NCI-H146 (cell line): ENCODE measurements around the gene CEP95.
"Not testable (repeated sequence)": the region's sequence is repeated elsewhere in the genome, so short reads cannot be mapped to it uniquely, and the experiment has no call there.

ENCODE experiments used
- DNase-seq: peaks from one replicate; lab custom pipeline; 2025; lab: John Stamatoyannopoulos, UW

The CEP95 gene, protein sequence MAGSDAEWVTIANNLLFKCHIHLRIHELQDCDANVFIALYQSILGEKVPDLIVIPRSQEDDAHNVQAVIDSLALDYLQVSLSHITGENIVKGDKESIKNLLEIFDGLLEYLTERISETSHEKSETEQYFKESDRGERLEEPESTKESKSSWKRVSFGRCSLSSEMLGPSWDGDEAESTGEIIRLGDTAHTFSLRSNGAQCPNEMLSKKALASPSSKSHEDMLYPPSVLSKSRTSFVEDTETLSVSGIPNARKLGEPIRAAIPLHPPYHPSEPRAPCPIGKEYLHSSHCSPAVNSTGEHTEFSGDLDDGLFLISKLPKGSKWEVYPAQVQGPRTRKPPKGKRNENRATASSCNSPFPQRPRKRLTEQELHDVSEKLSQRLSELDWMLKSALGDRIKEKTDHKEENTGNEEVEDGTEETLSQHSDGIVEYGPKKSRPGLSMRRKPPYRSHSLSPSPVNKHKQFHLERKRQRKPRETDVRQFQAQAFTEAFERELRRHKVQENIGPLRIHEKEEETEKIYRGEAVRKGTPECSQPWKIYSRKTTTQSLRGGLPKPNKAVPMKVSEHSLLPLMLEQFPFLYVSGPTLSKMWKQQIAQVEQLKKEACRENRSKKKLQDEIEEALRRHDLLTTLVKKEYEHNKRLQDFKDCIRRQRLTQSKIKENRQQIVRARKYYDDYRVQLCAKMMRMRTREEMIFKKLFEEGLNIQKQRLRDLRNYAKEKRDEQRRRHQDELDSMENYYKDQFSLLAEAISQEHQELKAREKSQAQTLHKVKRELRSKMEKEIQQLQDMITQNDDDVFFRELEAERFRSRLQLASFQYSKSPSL

GRCh38 chr17:64506576-64507412, at the start of gene CEP95:
CEP95 (plus strand) TSS chr17:64506977; CDS start chr17:64507098, 121 bp downstream.
- DNase-seq, result peak; percentile 97

DNA sequence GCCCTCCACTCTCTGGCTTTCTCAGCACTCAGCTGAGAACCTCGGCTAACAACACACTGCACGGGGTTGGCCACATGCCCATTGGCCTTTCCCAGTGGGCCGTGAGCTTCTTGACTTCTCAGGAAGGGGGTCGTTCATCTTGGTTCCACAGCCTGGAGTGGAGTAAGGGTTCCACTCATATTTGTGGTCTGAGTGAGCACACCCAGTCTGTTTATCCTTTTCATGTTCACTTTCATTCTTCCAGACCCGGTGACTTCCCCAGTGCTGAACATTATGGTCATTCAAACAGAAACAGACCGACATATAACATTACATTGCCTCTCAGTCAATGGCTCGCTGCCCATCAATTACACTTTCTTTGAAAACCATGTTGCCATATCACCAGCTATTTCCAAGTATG, 49.6 kb upstream of the CEP95 start:
- no peak for DNase-seq

DNA sequence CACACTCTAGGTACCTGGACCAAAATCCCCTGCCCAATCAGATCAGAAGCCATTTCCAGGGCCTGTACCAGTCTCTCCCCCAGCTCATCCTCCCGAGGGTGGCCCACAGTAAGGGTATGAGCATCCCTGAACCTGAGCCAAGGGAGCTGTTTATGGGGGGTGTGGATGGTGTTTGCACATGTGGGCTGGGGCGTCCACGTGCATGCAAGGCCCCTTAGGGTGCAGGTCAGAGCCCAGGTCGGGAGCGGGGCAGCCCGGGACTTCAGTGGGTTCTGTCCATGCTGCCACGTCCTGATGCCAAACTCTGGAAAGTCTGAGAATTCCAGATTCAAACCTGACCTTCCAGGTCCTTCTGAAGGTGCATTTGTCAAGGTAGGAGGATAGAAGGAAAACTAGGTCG, 48.0 kb upstream of the CEP95 start:
- DNase-seq, result no peak

- no peak for DNase-seq
Measured at GRCh38 chr17:64459284-64459747, 47.5 kb upstream of the CEP95 start.

DNA sequence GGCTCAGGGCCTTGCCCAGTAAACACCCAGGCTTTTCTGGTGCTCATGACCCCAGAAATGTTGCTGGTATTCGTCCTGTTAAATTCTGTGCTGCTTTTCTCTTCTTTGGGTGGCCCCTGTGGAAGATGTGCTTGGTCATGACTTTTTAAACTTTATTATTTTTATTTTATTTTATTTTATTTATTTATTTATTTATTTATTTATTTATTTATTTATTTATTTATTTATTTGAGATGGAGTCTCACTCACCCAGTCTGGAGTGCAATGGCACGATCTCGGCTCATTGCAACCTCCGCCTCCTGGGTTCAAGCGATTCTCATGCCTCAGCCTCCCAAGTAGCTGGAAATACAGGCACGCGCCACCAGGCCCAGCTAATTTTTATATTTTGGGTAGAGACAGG, 47.0 kb upstream of the CEP95 start:
- not testable (repeated sequence) for DNase-seq

GRCh38 chr17:64460955-64461354, 45.8 kb upstream of the CEP95 start:
- DNase-seq, result no peak

GRCh38 chr17:64461788-64462187, 45.0 kb upstream of the CEP95 start:
- no peak for DNase-seq

DNA sequence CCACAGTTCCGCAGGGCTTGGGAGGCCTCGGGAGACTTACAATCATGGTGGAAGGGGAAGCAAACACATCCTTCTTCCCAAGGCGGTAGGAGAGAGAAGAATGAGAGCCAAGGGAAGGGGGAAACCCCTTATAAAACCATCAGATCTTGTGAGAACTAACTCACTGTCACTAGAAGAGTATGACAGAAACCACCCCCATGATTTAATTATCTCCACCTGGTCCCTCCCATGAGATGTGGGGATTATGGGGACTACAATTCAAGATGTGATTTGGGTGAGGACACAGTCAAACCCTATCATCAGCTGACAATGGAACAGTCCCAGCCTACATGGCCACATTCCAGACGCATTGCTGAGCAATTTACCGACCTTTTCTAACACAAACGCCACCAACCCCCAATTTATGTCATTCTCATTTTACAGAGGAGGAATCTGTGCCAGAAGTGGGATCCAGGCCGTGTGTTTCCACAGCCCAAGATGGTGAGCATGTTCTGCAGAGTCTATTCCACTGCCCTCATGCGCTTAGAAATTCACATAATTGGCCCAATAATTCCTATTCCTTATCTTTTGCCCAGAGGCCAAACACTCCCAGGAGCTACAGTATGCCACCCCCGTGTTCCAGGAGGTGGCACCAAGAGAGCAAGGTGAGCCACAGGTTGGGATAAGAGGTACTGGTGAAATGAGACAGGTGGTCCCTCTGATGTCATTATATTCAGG, 40.6 kb upstream of the CEP95 start:
- peak; percentile 6 for DNase-seq

DNA sequence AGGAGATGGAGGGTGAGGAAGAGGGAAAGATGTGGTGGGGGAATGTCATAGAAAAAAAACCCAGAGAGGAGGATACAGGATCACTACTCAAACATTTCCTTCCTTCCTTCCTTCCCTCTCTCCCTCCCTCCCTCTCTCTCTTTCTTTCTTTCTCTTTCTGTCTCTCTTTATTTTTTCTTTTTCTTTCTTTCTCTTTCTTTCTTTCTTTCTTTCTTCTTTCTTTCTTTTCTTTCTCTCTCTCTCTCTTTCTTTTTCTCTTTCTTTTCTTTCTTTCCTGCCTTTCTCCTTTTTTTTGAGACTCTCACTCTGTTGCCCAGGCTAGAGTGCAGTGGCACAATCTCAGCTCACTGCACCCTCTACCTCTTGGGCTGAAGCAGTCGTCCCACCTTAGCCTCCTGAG, 39.9 kb upstream of the CEP95 start:
- DNase-seq, result not testable (repeated sequence)

GRCh38 chr17:64470625-64471024, 36.2 kb upstream of the CEP95 start:
- DNase-seq, result no peak

DNA sequence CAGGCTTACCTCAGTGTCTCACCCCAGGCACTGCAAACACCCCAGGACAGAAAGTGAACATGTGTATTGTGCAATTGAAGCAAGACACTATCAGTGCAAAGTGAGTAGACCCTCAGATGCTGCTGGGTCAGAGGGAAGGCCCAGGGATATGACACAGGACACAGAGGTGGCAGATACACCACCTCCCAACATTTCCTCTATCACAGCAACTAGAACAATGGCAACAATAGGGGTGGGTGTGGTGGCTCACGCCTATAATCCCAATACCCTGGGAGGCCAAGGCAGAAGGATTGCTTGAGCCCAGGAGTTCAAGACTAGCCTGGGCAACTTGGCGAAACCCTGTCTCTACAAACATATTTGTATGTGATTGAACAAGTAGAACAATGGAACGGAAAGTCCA, 35.3 kb upstream of the CEP95 start:
- no peak for DNase-seq

GRCh38 chr17:64472564-64472963, 34.2 kb upstream of the CEP95 start:
- DNase-seq, result no peak

DNA sequence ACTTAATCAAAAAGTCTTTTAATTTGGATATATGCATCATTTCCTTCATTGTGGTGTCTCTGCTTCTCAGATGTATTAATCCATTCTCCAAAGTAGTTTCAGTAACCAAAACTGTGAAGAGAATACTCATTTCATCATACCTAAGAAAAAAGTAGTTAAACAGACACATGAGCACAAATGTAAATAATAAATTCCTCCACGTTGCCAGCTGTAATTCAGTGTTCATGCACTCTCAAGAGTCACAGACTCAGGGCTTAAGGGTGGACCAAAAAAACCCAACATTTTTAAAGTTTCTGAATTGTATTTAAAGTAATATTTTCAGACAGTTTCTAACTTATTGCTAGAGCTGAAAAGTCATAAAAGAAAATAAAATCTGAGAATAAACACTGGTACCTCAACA, 28.9 kb upstream of the CEP95 start:
- no peak for DNase-seq

DNA sequence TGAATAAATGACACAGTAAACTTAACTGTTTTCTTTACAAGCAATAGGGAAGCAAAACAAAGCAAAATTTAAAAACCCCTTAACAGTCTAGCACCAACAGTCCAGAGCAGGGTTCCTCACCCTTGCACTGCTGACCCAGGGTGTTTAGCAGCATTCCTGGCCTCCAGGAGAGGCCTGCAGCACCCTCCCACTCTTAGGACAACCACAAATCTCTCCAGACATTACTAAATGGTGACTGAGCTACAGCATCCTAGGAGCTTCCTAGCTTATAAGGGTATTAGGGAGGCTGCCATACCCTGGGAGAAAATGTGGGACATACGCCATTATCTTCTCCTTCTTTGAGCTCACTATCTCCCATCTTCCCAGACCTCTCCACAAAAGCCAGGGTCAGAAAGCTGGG, 25.8 kb upstream of the CEP95 start:
- DNase-seq, result no peak

DNA sequence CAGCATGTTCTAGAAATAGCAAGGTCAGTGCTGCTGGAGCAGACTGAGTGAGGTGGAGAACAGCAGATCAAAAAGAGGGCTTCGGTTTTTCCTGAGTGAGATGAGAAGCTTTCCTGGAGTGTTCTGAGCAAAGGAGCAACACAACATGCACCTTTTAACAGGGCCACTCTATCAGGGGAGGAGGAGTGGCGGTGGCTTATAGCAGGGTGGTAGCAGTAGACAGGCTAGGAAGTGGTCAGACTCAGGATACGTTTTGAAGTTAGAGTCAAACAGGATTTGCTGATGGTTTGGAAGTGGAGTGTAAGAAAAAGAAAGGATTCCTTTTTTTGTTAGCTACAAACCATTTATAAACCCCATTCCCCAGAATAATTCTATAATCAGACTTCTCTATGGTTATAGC, 22.4 kb upstream of the CEP95 start:
- DNase-seq, result no peak

- no peak for DNase-seq
Measured at GRCh38 chr17:64488301-64488700, 18.5 kb upstream of the CEP95 start.

DNA sequence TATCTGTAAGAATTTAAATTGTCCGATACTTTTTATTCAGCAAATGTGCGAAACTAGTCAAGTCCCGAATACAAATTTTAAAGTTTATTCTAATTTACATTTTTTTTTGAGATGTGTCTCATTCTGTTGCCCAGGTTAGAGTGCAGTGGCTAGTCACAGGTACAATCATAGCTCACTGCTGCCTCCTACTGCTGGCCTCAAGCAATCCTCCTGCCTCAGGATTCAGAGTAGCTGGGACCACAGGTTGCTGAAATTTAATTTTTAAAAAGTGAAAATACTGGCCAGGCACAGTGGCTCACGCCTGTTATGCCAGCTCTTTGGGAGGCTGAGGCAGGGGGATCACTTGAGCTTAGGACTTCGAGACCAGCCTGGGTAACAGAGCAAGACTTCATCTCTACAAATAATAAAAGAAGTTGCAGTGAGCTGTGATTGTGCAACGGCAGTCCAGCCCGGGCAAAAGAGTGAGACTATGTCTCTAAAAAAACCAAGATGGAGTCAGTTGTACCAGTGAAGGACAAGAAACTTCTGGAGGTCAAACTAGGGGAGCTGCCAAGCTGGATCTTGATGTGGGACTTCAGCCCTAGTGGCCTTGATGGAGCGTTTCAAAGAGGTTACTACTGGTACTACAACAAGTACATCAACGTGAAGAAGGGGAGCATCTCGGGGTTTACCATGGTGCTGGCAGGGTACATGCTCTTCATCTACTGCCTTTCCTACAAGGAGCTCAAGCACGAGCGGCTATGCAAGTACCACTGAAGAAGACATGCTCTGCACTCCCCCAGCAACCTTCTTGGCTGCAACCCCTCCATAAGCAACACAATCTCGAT, 15.5 kb upstream of the CEP95 start:
- DNase-seq, result peak; percentile 8

GRCh38 chr17:64491994-64492393, 14.8 kb upstream of the CEP95 start:
- DNase-seq, result no peak

DNA sequence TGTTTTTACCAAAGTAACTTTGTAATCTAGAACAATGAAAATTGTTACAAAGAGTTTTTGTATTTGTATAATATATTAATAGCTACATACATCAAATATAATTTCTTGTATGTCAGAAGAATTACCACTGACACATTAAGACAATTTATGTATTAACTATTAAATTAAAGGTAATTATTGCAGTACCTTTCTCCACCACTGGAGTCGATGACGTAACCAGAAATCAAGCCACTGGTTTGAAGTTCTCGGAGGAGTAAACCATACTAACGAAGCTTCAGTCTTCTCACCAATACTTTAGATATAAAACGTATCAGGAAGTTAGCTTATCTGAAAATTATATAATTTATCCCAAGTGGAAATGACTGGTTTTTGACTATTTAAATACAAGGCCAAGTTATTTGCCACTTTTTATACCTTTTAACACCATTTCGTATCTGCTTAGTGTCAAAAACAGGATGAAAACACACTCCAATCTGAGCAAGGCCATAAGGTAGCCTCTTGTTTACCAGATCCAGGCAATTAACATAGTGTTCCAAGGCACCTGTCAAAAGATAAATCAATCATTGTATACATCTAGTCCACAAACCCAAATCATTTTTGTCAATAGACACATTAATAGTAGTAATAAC, 14.2 kb upstream of the CEP95 start:
- no peak for DNase-seq

DNA sequence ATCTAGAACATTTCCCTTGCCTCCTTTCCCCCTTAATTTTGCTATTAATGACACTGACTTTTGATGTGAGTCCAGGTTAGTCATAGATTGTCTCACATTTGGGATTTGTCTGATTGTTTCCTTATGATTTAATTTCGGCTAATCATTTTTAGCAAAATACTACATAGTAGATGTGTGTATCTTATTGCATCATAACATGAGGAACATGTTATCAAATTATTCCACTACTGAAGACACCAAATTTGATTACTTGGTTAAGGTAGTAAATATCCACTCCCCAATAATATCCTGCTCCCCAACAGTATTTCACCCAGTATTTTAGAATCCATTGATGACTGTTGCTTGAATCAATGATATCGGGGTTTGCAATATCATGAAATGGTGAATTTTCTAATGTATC, 12.7 kb upstream of the CEP95 start:
- DNase-seq, result no peak
